ENCODE measurements around the gene PHRF1.

The PHRF1 gene, protein sequence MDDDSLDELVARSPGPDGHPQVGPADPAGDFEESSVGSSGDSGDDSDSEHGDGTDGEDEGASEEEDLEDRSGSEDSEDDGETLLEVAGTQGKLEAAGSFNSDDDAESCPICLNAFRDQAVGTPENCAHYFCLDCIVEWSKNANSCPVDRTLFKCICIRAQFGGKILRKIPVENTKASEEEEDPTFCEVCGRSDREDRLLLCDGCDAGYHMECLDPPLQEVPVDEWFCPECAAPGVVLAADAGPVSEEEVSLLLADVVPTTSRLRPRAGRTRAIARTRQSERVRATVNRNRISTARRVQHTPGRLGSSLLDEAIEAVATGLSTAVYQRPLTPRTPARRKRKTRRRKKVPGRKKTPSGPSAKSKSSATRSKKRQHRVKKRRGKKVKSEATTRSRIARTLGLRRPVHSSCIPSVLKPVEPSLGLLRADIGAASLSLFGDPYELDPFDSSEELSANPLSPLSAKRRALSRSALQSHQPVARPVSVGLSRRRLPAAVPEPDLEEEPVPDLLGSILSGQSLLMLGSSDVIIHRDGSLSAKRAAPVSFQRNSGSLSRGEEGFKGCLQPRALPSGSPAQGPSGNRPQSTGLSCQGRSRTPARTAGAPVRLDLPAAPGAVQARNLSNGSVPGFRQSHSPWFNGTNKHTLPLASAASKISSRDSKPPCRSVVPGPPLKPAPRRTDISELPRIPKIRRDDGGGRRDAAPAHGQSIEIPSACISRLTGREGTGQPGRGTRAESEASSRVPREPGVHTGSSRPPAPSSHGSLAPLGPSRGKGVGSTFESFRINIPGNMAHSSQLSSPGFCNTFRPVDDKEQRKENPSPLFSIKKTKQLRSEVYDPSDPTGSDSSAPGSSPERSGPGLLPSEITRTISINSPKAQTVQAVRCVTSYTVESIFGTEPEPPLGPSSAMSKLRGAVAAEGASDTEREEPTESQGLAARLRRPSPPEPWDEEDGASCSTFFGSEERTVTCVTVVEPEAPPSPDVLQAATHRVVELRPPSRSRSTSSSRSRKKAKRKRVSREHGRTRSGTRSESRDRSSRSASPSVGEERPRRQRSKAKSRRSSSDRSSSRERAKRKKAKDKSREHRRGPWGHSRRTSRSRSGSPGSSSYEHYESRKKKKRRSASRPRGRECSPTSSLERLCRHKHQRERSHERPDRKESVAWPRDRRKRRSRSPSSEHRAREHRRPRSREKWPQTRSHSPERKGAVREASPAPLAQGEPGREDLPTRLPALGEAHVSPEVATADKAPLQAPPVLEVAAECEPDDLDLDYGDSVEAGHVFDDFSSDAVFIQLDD (N-terminal part only)

DNA sequence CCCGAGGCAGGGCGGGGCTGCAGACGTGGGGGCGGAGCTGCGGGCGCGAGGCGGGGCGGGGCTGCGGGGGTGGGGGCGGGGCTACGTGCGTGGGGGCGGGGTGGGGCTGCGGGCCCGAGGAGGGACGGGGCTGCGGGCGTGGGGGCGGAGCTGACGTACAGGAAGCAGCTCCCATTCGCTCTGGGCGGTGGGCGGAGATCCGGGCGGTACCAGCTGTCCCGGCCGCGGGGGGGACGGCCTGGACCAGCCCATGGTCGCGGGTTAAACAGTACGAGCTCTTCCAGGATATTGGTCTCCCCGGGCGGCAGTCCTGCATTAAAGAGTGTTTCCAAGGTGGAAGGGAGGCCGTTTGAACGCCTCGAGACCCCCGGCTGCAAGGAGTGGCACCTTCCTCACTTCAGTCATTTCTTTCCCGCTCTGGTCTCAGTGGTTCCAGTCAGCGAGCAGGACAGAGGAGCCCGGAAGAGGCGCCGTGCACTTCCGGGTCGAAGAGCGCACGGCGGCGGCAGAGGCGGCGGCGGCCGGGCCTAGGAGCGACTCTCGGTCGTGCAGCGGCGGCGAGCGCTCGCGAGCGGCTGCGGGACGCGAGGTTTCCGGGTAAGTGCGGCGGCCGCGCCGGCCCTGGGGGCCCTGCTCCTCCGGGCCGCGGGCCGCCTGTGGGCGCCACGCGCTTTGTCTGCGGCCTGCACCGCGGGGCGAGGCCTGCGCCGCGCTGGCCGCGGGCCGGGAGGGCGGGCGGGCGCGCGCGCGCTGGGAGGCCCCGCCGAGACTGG is at the start of gene PHRF1:
Gene PHRF1 (plus strand): TSS at position 475 of the 773 bp plus-strand sequence. CDS start 5,043 bp downstream, outside the sequence.
- peak; percentile 95 for DNase-seq

GRCh38 chr11:528166-528814 is 48.0 kb upstream of the PHRF1 start:
- no peak for DNase-seq

- no peak for DNase-seq
Observed at GRCh38 chr11:528815-529727, 47.2 kb upstream of the PHRF1 start.

GRCh38 chr11:529728-530411 is 46.4 kb upstream of the PHRF1 start:
- no peak for DNase-seq

DNA sequence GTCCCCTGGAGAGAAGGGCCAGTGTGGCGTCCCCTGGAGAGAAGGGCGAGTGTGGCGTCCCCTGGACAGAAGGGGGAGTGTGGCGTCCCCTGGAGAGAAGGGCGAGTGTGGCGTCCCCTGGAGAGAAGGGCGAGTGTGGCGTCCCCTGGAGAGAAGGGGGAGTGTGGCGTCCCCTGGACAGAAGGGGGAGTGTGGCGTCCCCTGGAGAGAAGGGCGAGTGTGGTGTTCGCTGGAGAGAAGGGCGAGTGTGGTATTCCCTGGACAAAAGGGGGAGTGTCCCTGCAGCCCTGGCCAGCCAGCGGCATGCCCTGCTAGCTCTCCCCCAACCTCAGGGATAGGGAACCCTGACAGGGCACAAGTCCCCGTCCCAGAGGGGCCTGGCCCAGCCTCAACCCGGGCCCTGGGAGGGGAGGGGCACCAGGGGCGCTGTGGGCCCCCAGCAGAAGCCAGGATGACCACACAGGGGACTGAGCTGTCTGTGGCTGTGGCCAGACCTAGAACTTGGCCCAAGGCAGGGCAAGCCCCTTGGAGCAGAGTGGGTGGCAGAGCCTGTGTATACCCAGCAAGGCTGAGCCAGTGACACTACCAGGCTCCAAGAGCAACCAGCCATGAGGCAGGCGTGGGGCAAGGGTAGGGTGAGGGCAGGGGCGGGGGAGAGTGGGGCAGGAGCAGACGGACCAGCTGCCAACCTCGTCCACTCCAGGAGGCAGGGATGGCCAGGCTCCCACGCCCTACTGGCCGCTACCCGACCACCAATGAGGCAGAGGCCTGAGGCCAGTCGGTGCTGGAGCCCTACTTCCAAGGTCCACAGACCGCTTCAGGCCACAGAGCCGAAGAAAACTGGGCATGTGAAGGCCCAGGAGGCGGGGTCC is 45.1 kb upstream of the PHRF1 start:
- no peak for DNase-seq

DNA sequence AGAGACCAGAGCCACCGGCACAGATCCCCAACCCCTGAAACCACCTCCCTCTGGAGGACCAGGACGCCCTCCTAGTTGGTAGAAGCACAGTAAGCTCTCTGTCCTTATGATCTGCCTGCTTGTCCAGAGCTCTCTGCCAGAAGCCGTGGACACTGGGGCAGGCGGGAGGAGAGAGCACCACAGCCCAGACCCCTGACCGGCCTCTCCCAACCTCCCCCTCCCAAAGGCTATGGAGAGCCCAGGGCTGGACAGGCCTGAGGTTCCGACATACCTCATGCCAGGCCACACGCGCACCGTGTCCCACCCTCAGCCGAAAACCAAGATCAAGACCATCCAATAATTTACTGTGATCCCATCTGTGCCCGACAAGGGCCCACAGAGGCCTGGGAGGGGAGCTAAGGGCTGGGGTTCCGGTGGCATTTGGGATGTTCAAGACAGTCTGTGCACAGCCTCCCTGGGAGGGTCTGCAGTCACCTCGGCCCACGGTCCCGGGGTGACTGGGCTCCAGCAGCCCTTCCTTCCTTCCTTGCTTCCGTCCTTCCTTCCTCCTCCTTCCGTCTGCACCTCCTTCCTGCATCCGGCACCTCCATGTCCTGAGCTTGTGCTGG is 44.2 kb upstream of the PHRF1 start:
- no peak for DNase-seq

DNA sequence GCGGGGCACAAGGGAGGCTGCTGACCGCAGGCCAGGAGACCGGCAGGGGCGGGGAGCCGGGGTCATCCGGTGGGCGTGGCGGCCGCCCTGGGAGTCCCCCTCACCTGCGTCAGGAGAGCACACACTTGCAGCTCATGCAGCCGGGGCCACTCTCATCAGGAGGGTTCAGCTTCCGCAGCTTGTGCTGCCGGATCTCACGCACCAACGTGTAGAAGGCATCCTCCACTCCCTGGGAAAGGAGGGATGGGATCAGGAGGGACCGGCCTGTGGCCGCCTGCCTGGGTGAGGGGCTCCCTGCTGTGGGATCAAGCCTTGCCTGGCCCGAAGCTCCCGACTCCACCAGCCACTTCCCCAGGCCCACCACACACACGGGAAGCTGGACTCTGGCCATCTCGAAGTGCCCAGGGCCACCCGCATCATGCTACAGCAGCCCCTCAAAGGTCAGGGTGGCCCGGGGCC is 43.7 kb upstream of the PHRF1 start:
- no peak for DNase-seq

- DNase-seq, result no peak
Observed at GRCh38 chr11:532986-533585, 43.2 kb upstream of the PHRF1 start.

DNA sequence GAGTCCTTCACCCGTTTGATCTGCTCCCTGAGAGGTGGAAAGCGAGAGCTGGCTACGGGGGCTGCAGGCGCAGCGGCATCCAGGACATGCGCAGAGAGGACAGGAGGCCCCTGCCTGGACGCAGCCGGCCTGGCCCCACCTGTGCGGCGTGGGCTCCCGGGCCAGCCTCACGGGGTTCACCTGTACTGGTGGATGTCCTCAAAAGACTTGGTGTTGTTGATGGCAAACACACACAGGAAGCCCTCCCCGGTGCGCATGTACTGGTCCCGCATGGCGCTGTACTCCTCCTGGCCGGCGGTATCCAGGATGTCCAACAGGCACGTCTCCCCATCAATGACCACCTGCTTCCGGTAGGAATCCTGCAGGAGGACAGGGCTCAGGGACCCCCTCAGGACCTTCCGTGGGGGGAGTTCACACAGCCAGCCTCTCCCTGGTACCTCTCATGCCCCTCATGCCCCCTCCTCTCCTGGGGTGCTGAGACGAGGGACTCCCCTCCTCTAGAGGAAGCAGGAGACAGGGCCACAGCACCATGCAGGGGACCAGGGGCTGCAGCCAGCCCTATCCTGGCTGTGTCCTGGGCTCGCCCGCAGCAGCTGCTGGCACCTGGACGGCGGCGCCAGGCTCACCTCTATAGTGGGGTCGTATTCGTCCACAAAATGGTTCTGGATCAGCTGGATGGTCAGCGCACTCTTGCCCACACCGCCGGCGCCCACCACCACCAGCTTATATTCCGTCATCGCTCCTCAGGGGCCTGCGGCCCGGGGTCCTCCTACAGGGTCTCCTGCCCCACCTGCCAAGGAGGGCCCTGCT is 42.5 kb upstream of the PHRF1 start:
- no peak for DNase-seq

GRCh38 chr11:534396-535209 is 41.7 kb upstream of the PHRF1 start:
- DNase-seq, result no peak

DNA sequence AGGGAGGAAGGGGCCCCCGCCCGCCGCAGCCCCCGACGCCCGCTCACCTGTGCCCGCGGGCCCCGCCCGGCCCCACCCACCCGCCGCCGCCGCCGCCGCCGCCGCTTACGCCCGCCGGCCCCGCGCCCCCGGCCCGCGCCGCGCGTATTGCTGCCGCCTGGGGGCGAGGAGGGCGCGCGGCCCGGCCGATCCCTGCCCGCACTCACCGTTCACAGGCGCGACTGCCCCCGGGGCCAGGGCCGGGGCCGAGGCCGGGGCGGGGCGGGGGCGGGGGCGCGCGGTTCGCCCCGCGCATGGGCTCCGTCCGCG is 41.1 kb upstream of the PHRF1 start:
- no peak for DNase-seq

DNA sequence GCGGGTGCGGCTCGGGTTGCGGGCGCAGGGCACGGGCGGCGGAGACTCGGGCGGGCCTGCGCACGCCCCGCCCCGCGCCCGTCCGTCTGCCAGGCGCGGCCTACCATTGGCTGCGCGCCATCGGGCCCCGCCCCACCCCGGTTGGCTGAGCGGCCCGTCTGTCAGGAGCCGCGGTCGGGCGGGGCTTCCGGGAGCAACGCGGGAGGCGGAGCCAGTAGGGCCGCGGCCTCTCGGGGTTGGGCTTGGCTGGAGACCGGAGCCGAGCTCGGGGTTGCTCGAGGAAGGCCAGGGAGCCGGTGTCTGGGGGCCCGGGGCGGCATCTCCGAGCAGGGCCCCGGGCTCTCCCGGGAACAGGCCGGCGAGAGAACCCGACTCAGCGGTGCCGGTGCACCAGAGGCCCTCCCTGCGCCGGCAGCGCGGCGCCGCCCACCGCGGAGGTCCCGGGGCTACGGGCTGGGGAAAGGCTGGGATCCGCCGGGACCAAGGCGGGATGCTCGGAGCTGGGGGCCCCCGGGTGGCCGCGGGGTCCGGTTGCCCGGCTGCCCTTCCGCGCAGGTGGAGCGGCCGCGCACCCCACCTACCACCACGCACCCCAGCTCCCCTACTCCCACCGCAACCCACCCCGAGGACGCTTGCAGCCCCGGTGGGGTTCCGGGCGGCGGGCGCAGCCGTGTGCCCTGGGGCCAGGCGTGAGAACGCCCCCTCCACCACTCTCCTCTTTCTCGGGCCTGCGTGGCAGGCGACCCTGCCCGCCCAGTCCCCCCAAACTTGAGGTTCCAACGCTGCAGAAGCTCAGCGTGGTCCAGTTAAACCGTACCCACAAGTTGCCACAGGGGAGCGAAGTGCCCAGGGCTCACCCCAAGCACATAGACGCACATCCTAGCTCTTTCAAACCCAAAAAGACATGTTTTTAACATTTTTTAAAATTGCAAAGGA is 40.5 kb upstream of the PHRF1 start, which contains the start of gene HRAS:
Gene HRAS (minus strand): TSS at position 58 of the 936 bp plus-strand sequence.
- peak; percentile 96 for DNase-seq

GRCh38 chr11:536841-537621 is 39.2 kb upstream of the PHRF1 start, which contains the start of gene LRRC56:
Gene LRRC56, plus strand, starts transcription at chr11:537527. Its CDS starts 3,158 bp downstream, at chr11:540685.
- peak; percentile 96 to 97 for DNase-seq
